Effector memory CD8-positive, alpha-beta T cell (primary cell): Measurements from ENCODE around the gene PRKN.

Experiments used
- ATAC-seq: fragments of 150-1000 bp; cut with Tn5 transposase; replicated peaks from 2 replicates; pipeline ENCODE4 v1.10.0; 2021; ENCODE audit warnings: mild to moderate bottlenecking, moderate library complexity
- DNase-seq, 3 experiments: peaks; one replicate each; pipeline ENCODE4 v3.0.0; 2021
- H3K27ac Mint-ChIP-seq, 2 donors: one replicate each; pipeline ENCODE4 v1.8.0; 2022; ENCODE audit warnings: mild to moderate bottlenecking in 2 of 2, mixed read lengths in 2 of 2, moderate library complexity in 2 of 2
- H3K27me3 Mint-ChIP-seq, 2 donors: one replicate each; pipeline ENCODE4 v1.8.0; 2022; ENCODE audit warnings: mixed read lengths in 2 of 2
- H3K36me3 Mint-ChIP-seq: one replicate; pipeline ENCODE4 v1.8.0; 2022; ENCODE audit warnings: mild to moderate bottlenecking, moderate library complexity, mixed read lengths; ENCODE audit not compliant: insufficient read depth
- H3K4me1 Mint-ChIP-seq, 2 donors: one replicate each; pipeline ENCODE4 v1.8.0; 2022; ENCODE audit warnings: low read depth in 2 of 2, mixed read lengths in 2 of 2
- H3K4me3 Mint-ChIP-seq, 2 donors: one replicate each; pipeline ENCODE4 v1.8.0; 2022; ENCODE audit warnings: mild to moderate bottlenecking in 2 of 2, mixed read lengths in 2 of 2, moderate library complexity in 2 of 2
- H3K9me3 Mint-ChIP-seq, 2 donors: one replicate each; pipeline ENCODE4 v1.8.0; 2022; ENCODE audit warnings: mixed read lengths in 2 of 2

The PRKN gene

GRCh38 chr6:162468326-162468725 is 259.2 kb downstream of the PRKN start:
- DNase-seq (no peak), ATAC-seq (no peak)
- Mint-ChIP-seq H3K4me3 (no peak overlapping the region), H3K4me1 (no peaks in the 10 kb centered on the region), H3K9me3 (peaks cover 6 to 8% of the 10 kb centered on the region in 2 donors), H3K27me3 (no peaks in the 10 kb centered on the region), H3K27ac (no peak overlapping the region), H3K36me3 (no peaks in the 10 kb centered on the region)

- Mint-ChIP-seq H3K27ac (no peak overlapping the region), H3K4me3 (no peak overlapping the region), H3K4me1 (no peaks in the 10 kb centered on the region), H3K9me3 (peaks cover 6 to 8% of the 10 kb centered on the region in 2 donors), H3K27me3 (no peaks in the 10 kb centered on the region), H3K36me3 (no peaks in the 10 kb centered on the region)
- no peak for DNase-seq
- ATAC-seq = no peak
Measured at GRCh38 chr6:162467679-162468078, 259.9 kb downstream of the PRKN start.

- Mint-ChIP-seq H3K4me3 (no peak overlapping the region), H3K9me3 (peaks cover 6 to 8% of the 10 kb centered on the region in 2 donors), H3K27me3 (no peaks in the 10 kb centered on the region), H3K27ac (no peak overlapping the region), H3K4me1 (no peaks in the 10 kb centered on the region), H3K36me3 (peaks cover 3% of the 10 kb centered on the region)
- ATAC-seq (no peak), DNase-seq (no peak)
Measured at GRCh38 chr6:162463576-162463975, 264.0 kb downstream of the PRKN start.

GRCh38 chr6:162459985-162460384 is 267.6 kb downstream of the PRKN start:
- Mint-ChIP-seq H3K4me1 (no peaks in the 10 kb centered on the region), H3K9me3 (peaks cover 0 to 3% of the 10 kb centered on the region in 2 donors), H3K27me3 (no peaks in the 10 kb centered on the region), H3K4me3 (no peak overlapping the region), H3K27ac (no peak overlapping the region), H3K36me3 (peaks cover 3% of the 10 kb centered on the region)
- no peak for ATAC-seq
- no peak for DNase-seq

- Mint-ChIP-seq H3K27ac (no peak overlapping the region), H3K36me3 (no peaks in the 10 kb centered on the region), H3K4me3 (no peak overlapping the region), H3K9me3 (peaks cover 1 to 16% of the 10 kb centered on the region in 2 donors), H3K27me3 (no peaks in the 10 kb centered on the region), H3K4me1 (no peaks in the 10 kb centered on the region)
- no peak for DNase-seq
- ATAC-seq = no peak
Measured at GRCh38 chr6:162450358-162450757, 277.2 kb downstream of the PRKN start.

GRCh38 chr6:162448294-162448693 is 279.3 kb downstream of the PRKN start:
- H3K4me3 Mint-ChIP-seq = no peak overlapping the region
- DNase-seq (no peak), ATAC-seq (no peak)
- H3K27me3 Mint-ChIP-seq = no peaks in the 10 kb centered on the region
- no peak overlapping the region for H3K27ac Mint-ChIP-seq
- peaks cover 7 to 24% of the 10 kb centered on the region in 2 donors for H3K9me3 Mint-ChIP-seq
- H3K4me1 Mint-ChIP-seq = no peaks in the 10 kb centered on the region
- H3K36me3 Mint-ChIP-seq = no peaks in the 10 kb centered on the region

GRCh38 chr6:162443101-162443500 is 284.5 kb downstream of the PRKN start:
- Mint-ChIP-seq H3K27me3 (no peaks in the 10 kb centered on the region), H3K27ac (no peak overlapping the region), H3K4me3 (no peak overlapping the region), H3K9me3 (peaks cover 14 to 25% of the 10 kb centered on the region in 2 donors), H3K4me1 (no peaks in the 10 kb centered on the region), H3K36me3 (no peaks in the 10 kb centered on the region)
- DNase-seq = no peak
- no peak for ATAC-seq

- no peak for DNase-seq
- no peaks in the 10 kb centered on the region for H3K36me3 Mint-ChIP-seq
- peaks cover 14 to 25% of the 10 kb centered on the region in 2 donors for H3K9me3 Mint-ChIP-seq
Measured at GRCh38 chr6:162442687-162443086, 284.9 kb downstream of the PRKN start.

DNA sequence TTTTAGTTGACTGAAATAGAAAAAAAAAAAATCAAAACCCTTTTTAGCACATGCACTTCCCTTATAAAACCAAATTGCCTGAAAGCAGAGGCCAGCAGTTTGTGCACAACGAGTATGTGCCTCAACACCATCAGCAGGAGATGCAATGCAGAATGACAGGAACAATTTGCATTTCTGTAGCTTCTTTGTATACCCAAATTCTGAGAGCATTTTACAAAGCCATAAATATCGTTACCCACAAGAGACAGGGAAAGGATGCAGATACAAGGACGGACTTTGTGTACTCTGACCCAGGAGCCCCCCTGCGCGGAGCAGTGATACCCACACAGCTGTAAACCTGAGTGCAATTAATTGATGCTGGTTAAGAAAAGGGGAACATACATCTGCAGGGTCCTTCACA is 285.6 kb downstream of the PRKN start:
- Mint-ChIP-seq H3K9me3 (peaks cover 14 to 25% of the 10 kb centered on the region in 2 donors), H3K27me3 (no peaks in the 10 kb centered on the region), H3K4me3 (no peak overlapping the region), H3K36me3 (no peaks in the 10 kb centered on the region), H3K27ac (no peak overlapping the region), H3K4me1 (no peaks in the 10 kb centered on the region)
- DNase-seq (no peak), ATAC-seq (no peak)

More at GRCh38 chr6:162442687-162443086, 284.9 kb downstream of the PRKN start:
- Mint-ChIP-seq H3K4me1 (no peaks in the 10 kb centered on the region), H3K27ac (no peak overlapping the region), H3K4me3 (no peak overlapping the region), H3K27me3 (no peaks in the 10 kb centered on the region)
- no peak for ATAC-seq

DNA sequence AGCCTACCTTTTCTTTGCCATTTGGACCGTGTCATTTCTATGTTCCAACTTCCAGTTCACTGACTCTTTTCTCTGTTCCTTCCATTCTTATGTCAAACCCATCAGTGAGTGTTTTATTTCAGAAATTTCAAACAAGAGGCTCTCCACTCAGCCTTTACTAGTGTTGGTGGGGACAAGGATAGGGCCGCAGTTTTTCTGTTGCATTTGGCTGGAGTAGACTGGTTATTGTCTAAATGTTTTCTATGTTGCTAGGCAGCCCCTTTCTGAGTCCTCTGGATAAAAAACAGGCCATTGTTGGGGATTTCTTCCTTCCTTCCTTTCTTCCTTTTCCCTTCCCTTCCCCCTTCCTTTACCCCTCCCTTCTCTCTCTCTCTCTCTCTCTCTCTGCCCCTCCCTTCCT is 288.6 kb downstream of the PRKN start:
- Mint-ChIP-seq H3K27ac (no peak overlapping the region), H3K4me3 (no peak overlapping the region), H3K27me3 (no peaks in the 10 kb centered on the region), H3K4me1 (no peaks in the 10 kb centered on the region), H3K9me3 (peaks cover 9 to 20% of the 10 kb centered on the region in 2 donors), H3K36me3 (no peaks in the 10 kb centered on the region)
- ATAC-seq (no peak), DNase-seq (no peak)

GRCh38 chr6:162435071-162435470 is 292.5 kb downstream of the PRKN start:
- ATAC-seq = no peak
- DNase-seq = no peak
- peaks cover 5 to 12% of the 10 kb centered on the region in 2 donors for H3K9me3 Mint-ChIP-seq
- H3K27ac Mint-ChIP-seq = no peak overlapping the region
- H3K27me3 Mint-ChIP-seq = no peaks in the 10 kb centered on the region
- H3K4me3 Mint-ChIP-seq = no peak overlapping the region
- H3K36me3 Mint-ChIP-seq = no peaks in the 10 kb centered on the region
- H3K4me1 Mint-ChIP-seq = no peaks in the 10 kb centered on the region

DNA sequence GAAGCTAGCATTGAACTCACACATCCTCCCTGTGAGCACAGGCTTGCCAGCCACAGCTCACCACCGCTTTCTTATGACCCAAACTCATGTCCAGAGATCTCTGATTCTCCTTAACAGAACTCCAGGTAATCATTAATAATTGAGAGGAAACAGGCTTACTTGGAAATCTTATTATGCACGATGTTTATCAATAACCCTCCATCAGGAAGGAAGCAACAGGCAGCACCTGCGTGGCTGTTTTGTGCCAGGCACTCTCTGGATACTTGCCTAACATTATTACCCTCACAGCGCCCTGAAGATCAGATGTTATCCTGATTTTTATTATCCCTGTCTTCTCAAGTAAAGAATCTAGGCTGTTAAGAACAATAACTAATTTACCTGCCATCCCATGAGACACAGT is 306.6 kb downstream of the PRKN start:
- H3K9me3 Mint-ChIP-seq = peaks cover 3 to 14% of the 10 kb centered on the region in 2 donors
- ATAC-seq = no peak
- H3K4me1 Mint-ChIP-seq = no peaks in the 10 kb centered on the region
- H3K27ac Mint-ChIP-seq = no peak overlapping the region
- DNase-seq = no peak
- no peaks in the 10 kb centered on the region for H3K36me3 Mint-ChIP-seq
- no peak overlapping the region for H3K4me3 Mint-ChIP-seq
- H3K27me3 Mint-ChIP-seq = no peaks in the 10 kb centered on the region

DNA sequence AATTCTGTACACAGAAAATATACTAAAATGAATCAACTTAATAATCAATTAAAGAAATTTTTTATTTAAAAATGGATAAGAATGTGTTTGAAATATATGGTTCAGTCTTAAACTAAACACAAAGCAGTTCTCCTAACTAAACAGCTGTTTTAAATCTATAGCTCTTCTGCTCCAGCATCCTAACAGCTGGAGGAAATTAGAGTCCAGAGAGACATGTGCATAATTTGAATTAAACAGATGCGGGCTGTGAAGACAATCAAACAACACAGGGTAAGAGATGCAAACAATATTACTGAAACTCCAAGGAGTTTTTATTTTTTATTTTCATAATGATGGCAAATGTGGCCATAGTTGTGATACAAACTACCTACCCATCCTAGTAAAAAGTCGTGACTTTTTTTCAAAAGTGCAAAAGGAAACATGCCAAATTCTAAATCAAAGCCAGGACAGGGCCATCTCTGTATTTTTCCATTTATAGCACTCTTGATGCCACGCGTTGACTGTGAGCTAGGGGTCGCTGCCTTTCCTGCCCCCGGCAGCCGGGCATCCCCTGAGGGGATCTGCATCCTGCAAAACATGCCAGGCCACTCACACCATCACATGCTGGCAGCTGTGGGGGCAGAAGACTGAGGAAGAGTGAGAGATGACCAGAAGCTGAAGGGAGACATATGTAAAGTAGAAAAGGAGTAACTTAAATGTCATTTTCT is 310.6 kb downstream of the PRKN start:
- ATAC-seq (no peak), DNase-seq (no peak)
- Mint-ChIP-seq H3K36me3 (no peaks in the 10 kb centered on the region), H3K27me3 (no peaks in the 10 kb centered on the region), H3K4me3 (no peak overlapping the region), H3K4me1 (no peaks in the 10 kb centered on the region), H3K27ac (no peak overlapping the region), H3K9me3 (peaks cover 3 to 8% of the 10 kb centered on the region in 2 donors)

GRCh38 chr6:162416307-162416706 is 311.3 kb downstream of the PRKN start:
- H3K4me3 Mint-ChIP-seq = no peak overlapping the region
- ATAC-seq (no peak), DNase-seq (no peak)
- H3K36me3 Mint-ChIP-seq = no peaks in the 10 kb centered on the region
- no peak overlapping the region for H3K27ac Mint-ChIP-seq
- no peaks in the 10 kb centered on the region for H3K4me1 Mint-ChIP-seq
- peaks cover 3 to 8% of the 10 kb centered on the region in 2 donors for H3K9me3 Mint-ChIP-seq
- H3K27me3 Mint-ChIP-seq = no peaks in the 10 kb centered on the region
